ENCODE measurements around the gene PYCARD. TPM values are rescaled to one million over a fixed set of nuclear protein-coding genes. Genes with fewer than 3 reads are reported as not detected.
A peak's percentile ranks its signal among the peaks of the same experiment; 100 is the strongest.

Gene PYCARD
- total RNA-seq, 1 donor = 238 TPM

GRCh38 chr16:31168848-31169247 is 33.7 kb downstream of the PYCARD start:
- DNase-seq (ENCODE audit: low read depth in 2 of 3, low spot score in 2 of 3) = no peak

GRCh38 chr16:31167315-31167714 is 35.2 kb downstream of the PYCARD start:
- DNase-seq (ENCODE audit: low read depth in 2 of 3, low spot score in 2 of 3) = no peak

- peak in 1 of 3 donors; percentile 53 for DNase-seq (ENCODE audit: low read depth in 2 of 3, low spot score in 2 of 3)
Observed at GRCh38 chr16:31157136-31157535, 45.4 kb downstream of the PYCARD start.

Small RNAs within 50 kb of the gene (small RNA-seq; reads per million reads assigned to genes)
- gene AC009088.4 = not detected
- not detected for gene NDUFA3P6

Other genes with a start within 250 kb of the PYCARD start
- gene SETD1A, start 245.0 kb downstream of the PYCARD start, total RNA-seq = 10.8 TPM
- gene HSD3B7, start 217.6 kb downstream of the PYCARD start, total RNA-seq = 19.9 TPM
- 1.1 TPM for gene STX1B, start 192.1 kb downstream of the PYCARD start, total RNA-seq
- gene STX4, start 169.2 kb downstream of the PYCARD start, total RNA-seq = 49.0 TPM
- 10.8 TPM for gene ZNF668, start 128.5 kb downstream of the PYCARD start, total RNA-seq
- 40.4 TPM for gene ZNF646, start 128.3 kb downstream of the PYCARD start, total RNA-seq
- gene PRSS53, start 113.8 kb downstream of the PYCARD start, total RNA-seq = 1.6 TPM
- gene VKORC1, start 108.0 kb downstream of the PYCARD start, total RNA-seq = 116 TPM
- gene BCKDK, start 94.4 kb downstream of the PYCARD start, total RNA-seq = 52.5 TPM
- gene KAT8, start 85.1 kb downstream of the PYCARD start, total RNA-seq = 78.9 TPM
- not detected for gene PRSS8, start 67.0 kb downstream of the PYCARD start, total RNA-seq
- 1.1 TPM for gene PRSS36, start 52.7 kb downstream of the PYCARD start, total RNA-seq
- gene FUS, start 22.6 kb downstream of the PYCARD start, total RNA-seq = 104 TPM
- gene TRIM72, start 11.4 kb upstream of the PYCARD start, total RNA-seq = under 0.01 TPM
- gene PYDC1, start 14.4 kb upstream of the PYCARD start, total RNA-seq = not detected
- 6.2 TPM for gene ITGAM, start 57.2 kb upstream of the PYCARD start, total RNA-seq
- gene ITGAX, start 152.4 kb upstream of the PYCARD start, total RNA-seq = 18.6 TPM
- not detected for gene ITGAD, start 190.6 kb upstream of the PYCARD start, total RNA-seq
- not detected for gene COX6A2, start 225.6 kb upstream of the PYCARD start, total RNA-seq
- gene ZNF843, start 240.0 kb upstream of the PYCARD start, total RNA-seq = 1.1 TPM

Measured in hematopoietic multipotent progenitor cell (in vitro differentiated cells).